AG09319 (cell line): ENCODE measurements around the gene CLECL1.
"Not testable (repeated sequence)": the region's sequence is repeated elsewhere in the genome, so short reads cannot be mapped to it uniquely, and the experiment has no call there.

Source experiments
- DNase-seq: peaks from one replicate; pipeline ENCODE4 v3.0.0-alpha.2; 2010; ENCODE audit warnings: low read depth; ENCODE audit errors: extremely low read depth
- TF ChIP-seq, protein P1 (sequence below): IDR thresholded peaks from 2 replicates; pipeline ENCODE4 v1.5.1; 2011; ENCODE audit warnings: low read depth, mild to moderate bottlenecking, inconsistent platforms, low read length, moderate library complexity

CLECL1 gene

DNA sequence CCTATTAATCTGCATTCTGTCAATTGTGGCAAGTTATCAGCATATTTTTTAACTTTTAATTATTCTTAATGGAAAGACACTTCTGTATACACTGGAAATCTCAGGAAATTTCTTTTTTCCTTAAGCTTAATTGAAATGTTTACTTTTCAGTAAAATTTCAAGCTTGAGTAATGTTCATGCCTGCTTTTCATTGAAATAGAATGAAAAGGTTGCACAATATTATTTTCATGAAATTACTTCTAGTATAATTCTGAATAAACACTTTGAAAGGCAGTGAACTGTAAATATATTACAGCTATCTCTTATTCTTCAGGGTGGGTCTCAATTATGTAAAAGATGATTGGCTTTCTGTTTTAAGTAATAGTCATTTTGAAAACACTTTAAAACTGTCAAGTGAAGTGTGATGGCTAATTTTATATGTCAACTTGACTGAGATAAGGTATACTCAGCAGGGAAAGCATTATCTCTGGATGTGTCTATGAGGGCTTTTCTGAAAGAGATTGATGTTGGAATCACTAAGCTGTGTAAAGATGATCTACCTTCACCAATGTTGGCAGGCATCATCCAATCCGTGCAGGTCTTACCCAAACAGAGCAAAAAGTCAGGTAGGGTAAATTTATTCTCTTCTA lies 33.5 kb downstream of the CLECL1 start:
- no peak for DNase-seq
- TF ChIP-seq, protein P1, sequence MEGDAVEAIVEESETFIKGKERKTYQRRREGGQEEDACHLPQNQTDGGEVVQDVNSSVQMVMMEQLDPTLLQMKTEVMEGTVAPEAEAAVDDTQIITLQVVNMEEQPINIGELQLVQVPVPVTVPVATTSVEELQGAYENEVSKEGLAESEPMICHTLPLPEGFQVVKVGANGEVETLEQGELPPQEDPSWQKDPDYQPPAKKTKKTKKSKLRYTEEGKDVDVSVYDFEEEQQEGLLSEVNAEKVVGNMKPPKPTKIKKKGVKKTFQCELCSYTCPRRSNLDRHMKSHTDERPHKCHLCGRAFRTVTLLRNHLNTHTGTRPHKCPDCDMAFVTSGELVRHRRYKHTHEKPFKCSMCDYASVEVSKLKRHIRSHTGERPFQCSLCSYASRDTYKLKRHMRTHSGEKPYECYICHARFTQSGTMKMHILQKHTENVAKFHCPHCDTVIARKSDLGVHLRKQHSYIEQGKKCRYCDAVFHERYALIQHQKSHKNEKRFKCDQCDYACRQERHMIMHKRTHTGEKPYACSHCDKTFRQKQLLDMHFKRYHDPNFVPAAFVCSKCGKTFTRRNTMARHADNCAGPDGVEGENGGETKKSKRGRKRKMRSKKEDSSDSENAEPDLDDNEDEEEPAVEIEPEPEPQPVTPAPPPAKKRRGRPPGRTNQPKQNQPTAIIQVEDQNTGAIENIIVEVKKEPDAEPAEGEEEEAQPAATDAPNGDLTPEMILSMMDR, result no peak

DNA sequence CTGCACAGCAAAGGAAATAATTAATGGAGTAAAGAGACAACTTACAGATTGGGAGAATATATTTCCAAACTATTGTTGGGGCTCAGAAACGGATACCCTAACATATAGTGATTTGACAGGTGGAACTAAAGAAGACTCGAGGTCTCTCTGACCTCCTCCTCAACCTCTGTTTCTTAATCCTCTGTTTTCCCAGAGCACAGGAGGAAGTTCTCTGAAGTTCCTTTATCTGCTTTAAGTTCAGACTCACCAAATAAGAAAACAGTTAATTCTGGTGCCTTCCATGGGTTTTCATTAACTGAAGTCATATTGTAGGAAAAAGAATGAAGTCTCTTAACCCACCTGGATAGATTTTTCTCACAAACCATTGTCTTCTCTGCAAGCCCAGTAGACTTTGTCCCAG lies 34.2 kb downstream of the CLECL1 start:
- TF ChIP-seq, protein P1, result no peak
- DNase-seq, result no peak

DNA sequence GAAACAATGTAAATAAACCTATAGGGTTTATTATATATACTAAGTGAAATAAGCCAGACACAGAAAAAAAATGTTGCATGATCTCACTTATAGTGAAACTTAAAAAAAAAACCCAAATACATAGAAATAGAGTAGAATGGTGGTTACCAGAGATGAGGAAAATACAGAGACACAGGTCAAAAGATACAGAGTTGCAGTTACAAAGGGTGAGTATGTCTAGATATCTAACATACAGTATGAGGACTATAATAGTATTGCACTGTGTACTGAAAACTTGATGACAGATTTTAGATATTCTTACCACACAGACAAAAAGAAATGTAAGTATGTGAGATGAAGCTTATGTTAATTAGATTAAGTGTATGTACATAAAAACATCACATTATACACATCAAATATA lies 35.3 kb downstream of the CLECL1 start:
- TF ChIP-seq, protein P1, result no peak
- no peak for DNase-seq

DNA sequence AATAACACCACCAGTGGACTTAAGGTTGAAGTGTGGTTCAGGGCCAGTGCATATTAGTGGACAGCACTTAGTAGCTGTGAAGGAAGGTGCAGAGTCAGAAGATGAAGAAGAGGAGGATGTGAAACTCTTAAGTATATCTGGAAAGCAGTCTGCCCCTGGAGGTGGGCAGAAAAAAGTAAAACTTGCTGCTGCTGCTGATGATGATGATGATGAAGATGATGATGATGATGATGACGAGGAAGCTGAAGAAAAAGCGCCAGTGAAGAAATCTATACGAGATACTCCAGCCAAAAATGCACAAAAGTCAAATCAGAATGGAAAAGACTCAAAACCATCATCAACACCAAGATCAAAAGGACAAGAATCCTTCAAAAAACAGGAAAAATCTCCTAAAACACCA lies 37.2 kb downstream of the CLECL1 start:
- not testable (repeated sequence) for DNase-seq

DNA sequence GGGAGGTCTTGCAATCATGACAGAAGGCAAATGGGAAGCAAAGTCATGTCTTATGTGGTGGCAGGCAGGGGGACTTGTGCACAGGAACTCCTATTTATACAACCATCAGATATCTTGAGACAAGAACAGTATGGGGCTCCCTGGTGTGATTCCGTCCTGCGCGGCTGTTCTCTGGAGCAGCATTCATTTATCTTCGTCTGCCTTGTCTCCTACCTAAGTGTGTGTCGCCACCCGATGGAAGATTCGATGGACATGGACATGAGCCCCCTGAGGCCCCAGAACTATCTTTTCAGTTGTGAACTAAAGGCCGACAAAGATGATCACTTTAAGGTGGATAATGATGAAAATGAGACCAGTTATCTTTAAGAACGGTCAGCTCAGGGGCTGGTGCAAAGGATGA lies 37.7 kb downstream of the CLECL1 start:
- DNase-seq, result not testable (repeated sequence)

DNA sequence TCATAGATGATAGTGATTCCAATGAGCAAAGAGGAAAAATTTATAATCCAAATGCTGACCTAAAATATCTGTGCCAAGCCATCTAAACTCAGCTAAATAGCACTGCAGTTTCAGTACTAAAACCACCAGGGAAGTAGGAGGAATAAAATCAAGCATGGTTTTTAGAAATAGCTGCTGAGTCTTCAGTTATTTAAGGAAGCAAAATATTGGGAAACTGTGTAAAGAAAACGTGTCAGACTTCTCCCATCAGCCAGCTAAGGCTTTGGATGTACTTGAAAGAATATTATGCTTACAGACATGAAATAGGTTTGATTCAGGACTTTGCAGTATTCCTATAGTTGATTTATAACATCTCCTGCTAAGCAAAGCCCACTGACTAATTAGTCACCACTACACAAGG lies 38.7 kb downstream of the CLECL1 start:
- TF ChIP-seq, protein P1, result no peak

DNA sequence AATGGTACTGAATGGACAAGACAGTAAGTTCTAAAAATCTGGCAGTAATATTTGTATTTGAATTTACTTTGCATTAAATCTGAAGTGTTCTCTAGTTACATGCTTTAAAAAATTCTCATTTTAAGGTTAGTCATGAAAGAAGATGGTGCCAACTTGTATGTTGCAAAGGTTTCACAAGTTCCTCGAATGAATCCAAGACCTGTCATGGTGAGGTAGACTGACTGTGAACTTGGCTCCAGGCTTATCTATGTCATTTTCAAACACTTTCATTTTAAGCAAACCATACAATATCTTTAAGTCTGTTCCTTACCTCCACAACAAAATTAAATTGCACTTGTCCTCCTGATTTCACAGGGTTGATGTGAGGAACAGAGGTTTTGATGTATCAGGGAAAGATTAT lies 40.0 kb downstream of the CLECL1 start:
- TF ChIP-seq, protein P1, result no peak
- no peak for DNase-seq

More for the DNA sequence above, 38.7 kb downstream of the CLECL1 start:
- no peak for DNase-seq

DNA sequence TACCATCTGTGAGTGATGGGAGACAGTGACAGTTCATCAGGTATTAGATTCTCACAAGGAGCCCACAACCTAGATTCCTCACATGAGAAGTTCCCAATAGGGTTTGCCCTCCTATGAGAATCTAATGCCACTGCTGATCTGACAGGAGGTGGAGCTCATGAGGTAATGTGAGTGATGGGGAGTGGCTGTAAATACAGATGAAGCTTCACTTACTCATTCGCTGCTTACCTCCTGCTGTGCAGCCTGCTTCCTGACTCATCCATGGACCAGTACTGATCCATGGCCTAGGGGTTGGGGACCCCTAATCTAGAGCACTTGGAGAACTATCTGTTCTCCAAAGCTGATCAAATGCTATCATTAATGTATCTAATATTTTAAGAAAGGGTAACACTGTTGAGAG lies 45.7 kb downstream of the CLECL1 start:
- TF ChIP-seq, protein P1, result no peak
- DNase-seq, result no peak
